OCI-LY3 (cell line): Measurements from ENCODE around the gene POLR2L.

Experiments used
- CTCF ChIP-seq: fragments of 200-600, 300-600 bp; sonication (generic); IDR thresholded peaks from 2 replicates; pipeline ENCODE4 v1.5.1; 2014; ENCODE audit warnings: antibody characterized with exemption, low read length, low read depth
- EZH2phosphoT487 ChIP-seq: fragments of 200-600 bp; shearing (Covaris generic); IDR thresholded peaks from 2 replicates; pipeline ENCODE4 v1.6.1; 2018; ENCODE audit warnings: antibody characterized with exemption, mixed run types, low read depth

- TF ChIP-seq CTCF (no peak), EZH2phosphoT487 (no peak)
Observed at GRCh38 chr11:826227-826621, 16.1 kb downstream of the POLR2L start.
